Measurements from ENCODE around the gene MYO1B.

Gene MYO1B

DNA sequence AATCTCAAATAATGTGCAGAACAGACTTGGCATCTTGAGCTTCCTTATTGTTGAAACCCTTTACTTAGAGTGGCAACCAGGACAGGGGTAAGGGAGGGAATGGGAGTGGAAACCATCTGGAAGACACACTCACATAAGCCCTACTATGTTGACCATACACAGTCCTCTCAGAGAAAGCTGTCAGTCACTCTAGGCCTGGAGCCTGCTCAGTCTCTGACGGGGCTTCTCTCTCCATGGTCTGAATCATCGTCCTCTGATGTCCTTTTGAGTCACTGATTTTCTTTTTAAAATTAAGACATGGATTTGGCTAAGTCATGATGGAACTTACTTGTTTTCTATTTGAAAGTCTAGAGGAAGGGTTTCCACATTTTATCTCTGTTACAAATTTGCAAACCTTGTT, 74.0 kb downstream of the MYO1B start:
- TF ChIP-seq, protein P1, sequence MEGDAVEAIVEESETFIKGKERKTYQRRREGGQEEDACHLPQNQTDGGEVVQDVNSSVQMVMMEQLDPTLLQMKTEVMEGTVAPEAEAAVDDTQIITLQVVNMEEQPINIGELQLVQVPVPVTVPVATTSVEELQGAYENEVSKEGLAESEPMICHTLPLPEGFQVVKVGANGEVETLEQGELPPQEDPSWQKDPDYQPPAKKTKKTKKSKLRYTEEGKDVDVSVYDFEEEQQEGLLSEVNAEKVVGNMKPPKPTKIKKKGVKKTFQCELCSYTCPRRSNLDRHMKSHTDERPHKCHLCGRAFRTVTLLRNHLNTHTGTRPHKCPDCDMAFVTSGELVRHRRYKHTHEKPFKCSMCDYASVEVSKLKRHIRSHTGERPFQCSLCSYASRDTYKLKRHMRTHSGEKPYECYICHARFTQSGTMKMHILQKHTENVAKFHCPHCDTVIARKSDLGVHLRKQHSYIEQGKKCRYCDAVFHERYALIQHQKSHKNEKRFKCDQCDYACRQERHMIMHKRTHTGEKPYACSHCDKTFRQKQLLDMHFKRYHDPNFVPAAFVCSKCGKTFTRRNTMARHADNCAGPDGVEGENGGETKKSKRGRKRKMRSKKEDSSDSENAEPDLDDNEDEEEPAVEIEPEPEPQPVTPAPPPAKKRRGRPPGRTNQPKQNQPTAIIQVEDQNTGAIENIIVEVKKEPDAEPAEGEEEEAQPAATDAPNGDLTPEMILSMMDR (IDR thresholded peaks at IDR 0.05; ENCODE audit: low read depth, low read length, missing control alignments): no peak
- H3K4me3 ChIP-seq (replicated peaks; ENCODE audit: low read depth, low read length): no peak overlapping the region
- DNase-seq (ENCODE audit: extremely low read depth, low read depth): no peak

DNA sequence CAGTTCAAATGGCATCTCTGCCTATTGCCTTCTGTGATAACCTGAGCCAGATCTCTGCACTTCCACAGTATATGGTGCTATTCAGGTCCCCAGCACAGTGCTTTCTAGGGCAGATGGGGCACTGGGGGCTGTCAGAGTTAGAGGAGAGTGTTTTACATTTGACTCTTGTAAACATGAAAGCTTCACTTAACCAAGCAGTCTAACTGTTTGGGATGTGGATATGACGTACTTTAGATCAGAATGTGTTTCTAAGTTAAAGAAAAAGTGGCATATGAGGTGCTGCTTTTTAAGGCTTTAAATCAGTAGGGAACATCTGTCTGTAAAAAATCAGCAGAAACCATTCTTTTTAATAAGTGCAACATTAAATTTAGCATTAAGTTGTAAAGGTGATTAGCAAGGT, 75.7 kb downstream of the MYO1B start:
- H3K4me3 ChIP-seq (replicated peaks; ENCODE audit: low read depth, low read length): no peak overlapping the region
- DNase-seq (ENCODE audit: extremely low read depth, low read depth): no peak
- TF ChIP-seq, protein P1 (IDR thresholded peaks at IDR 0.05; ENCODE audit: low read depth, low read length, missing control alignments): no peak

DNA sequence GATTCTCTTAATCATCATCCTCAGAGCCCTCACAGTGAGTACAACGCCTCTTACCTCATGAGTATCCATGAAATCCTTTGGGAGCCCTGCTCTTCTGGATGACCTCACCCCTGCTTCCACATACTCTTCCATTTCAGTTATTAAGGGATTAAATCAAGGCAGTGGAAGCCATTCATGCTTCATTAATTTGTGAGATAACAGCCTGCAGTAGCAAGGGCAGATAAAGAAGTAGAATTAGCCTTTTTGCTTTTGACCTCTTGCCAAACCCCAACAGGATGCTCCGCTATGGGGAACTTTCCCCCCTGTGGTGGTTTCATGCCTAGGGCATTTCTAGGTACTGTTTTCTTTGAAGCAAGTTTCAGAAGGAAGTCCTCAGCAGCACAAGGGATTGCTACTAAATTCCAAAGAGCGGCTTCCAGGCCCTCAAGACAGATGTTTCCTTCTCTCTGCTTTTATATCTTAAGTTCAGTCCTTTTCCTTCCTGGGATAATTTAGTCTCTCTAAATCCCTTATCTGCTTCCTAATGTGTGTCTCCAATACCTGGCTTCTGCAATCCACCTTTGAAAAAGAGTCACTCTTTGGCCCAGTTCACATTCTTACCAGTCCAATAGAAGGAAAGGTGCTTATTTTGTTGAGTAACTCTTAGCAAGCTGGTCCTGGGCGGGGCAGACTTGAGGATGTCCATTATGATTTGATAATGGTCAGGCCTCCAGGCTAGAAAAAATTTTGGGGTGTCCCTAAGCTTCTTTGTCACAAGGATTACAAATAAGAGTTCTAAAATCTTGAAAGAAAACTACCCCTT, 76.9 kb downstream of the MYO1B start:
- TF ChIP-seq, protein P1 (IDR thresholded peaks at IDR 0.05; ENCODE audit: low read depth, low read length, missing control alignments): no peak
- H3K4me3 ChIP-seq (replicated peaks; ENCODE audit: low read depth, low read length): no peak overlapping the region
- no peak for DNase-seq (ENCODE audit: extremely low read depth, low read depth)

DNA sequence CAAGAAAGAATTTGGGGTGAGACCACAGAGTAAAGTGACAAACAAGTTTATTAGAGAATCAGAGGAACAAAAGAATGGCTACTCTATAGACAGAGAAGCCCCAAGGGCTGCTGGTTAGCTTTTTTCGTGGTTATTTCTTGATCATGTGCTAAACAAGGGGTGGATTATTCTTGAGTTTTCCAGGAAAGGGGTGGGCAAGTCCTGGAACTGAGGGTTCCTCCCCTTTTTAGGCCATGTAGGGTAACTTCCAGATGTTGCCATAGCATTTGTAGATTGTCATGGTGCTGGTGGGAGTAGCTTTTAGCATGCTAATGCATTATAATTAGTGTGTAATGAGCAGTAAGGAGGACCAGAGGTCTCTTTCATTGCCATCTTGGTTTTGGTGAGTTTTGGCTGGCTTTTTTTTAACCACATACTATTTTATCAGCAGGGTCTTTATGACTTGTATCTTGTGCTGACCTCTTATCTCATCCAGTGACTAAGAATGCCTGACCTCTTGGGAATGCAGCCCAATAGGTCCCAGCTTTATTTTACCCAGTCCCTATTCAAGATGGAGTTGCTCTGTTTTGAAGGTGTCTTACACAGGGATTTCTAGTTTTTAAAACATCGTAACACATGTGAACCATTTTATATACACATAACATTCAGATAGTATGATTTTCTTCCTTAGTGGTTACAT, 77.8 kb downstream of the MYO1B start:
- DNase-seq (ENCODE audit: extremely low read depth, low read depth): no peak
- H3K4me3 ChIP-seq (replicated peaks; ENCODE audit: low read depth, low read length): no peak overlapping the region
- TF ChIP-seq, protein P1 (IDR thresholded peaks at IDR 0.05; ENCODE audit: low read depth, low read length, missing control alignments): no peak

DNA sequence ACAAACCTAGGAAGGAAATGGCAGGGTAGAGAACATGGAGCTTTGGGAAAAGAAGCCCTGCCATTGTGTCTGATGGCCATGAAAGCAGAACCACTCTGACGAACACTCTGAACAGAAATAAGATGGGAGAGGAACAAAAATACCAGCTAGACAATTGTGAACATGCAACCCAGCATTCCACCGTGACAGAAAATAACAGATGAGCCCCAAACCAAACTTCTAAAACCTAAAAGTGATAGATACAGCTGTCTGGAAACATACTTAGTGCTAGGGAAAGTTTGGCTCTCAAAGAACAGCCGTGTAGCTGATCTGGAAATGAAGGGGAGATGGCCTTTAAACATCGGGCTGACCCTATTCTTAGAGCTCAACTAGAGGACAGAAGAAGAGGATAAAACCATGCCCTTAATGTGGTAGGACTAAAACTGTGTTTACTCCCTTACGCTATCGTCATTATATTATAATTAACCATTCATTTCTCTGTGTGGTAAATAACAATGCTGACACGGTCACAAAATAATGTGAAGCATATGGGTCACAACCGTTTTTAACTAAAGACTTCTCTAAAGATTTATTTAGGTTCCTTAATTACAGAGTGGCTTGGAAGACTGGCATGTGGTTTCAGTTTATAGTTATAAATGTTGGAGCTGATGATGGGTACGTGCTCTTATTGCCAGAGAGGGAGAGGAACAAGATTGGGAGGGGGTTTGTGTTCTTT, 80.6 kb downstream of the MYO1B start:
- TF ChIP-seq, protein P1 (IDR thresholded peaks at IDR 0.05; ENCODE audit: low read depth, low read length, missing control alignments): no peak

DNA sequence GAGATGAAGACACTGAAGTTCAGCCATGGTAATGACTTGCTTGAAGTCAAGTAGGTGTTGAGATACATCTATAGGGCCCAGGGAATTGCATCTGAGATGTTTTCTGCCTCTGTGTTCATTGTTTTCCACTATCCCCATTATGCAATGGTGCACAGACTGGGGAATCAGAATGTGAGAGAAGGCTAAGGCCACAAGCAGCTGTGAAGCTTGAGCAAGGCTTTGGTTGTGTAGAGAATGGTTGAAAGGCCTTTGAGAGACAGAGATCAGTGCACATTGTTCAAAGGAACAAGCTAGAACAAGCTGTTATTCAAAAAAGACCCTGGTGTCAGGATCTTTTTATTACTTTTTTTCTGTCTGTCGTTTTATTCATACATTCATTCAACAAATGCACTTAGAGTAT, 82.3 kb downstream of the MYO1B start:
- H3K4me3 ChIP-seq (replicated peaks; ENCODE audit: low read depth, low read length): no peak overlapping the region
- DNase-seq (ENCODE audit: extremely low read depth, low read depth): no peak
- TF ChIP-seq, protein P1 (IDR thresholded peaks at IDR 0.05; ENCODE audit: low read depth, low read length, missing control alignments): no peak

More for the DNA sequence above, 80.6 kb downstream of the MYO1B start:
- H3K4me3 ChIP-seq (replicated peaks; ENCODE audit: low read depth, low read length): no peak overlapping the region
- DNase-seq (ENCODE audit: extremely low read depth, low read depth): no peak
